HepG2 (cell line): ENCODE measurements around the gene HSP90AB1. TPM values are rescaled to one million over a fixed set of nuclear protein-coding genes. Genes with fewer than 3 reads are reported as not detected.

ENCODE experiments used
- AHDC1 ChIP-seq: sonication (generic); formaldehyde crosslinking; IDR thresholded peaks from 2 replicates; pipeline ENCODE4 v1.5.1; 2020; ENCODE audit warnings: mild to moderate bottlenecking, missing genetic modification reagents, borderline replicate concordance
- ATF4 ChIP-seq, 2 experiments: fragments of 450-650 bp in 1 of 2; sonication (generic) in 1 of 2; formaldehyde crosslinking; IDR thresholded peaks; 2 replicates each; pipeline versions ENCODE4 v1.5.0 to v1.8.0; 2020 to 2022; ENCODE audit warnings: mild to moderate bottlenecking in 1 of 2, missing genetic modification reagents in 1 of 2
- CTCF ChIP-seq: sonication (generic); formaldehyde crosslinking; IDR thresholded peaks from 2 replicates; pipeline ENCODE4 v1.5.0; 2020; ENCODE audit warnings: mild to moderate bottlenecking, missing genetic modification reagents, moderate library complexity
- EED ChIP-seq: sonication (generic); formaldehyde crosslinking; IDR thresholded peaks from 2 replicates; pipeline ENCODE4 v1.5.0; 2020; ENCODE audit warnings: mild to moderate bottlenecking, missing genetic modification reagents
- FOXK2 ChIP-seq: fragments of 450-650 bp; IDR thresholded peaks from 2 replicates; pipeline ENCODE4 v1.6.1; 2016
- FOXO4 ChIP-seq: sonication (generic); formaldehyde crosslinking; conservative IDR thresholded peaks from 2 replicates; pipeline ENCODE4 v1.8.1; 2023; ENCODE audit warnings: missing genetic modification reagents
- FOXP4 ChIP-seq: sonication (generic); formaldehyde crosslinking; IDR thresholded peaks from 2 replicates; pipeline ENCODE4 v1.4.0; 2020; ENCODE audit warnings: missing genetic modification reagents
- KDM3A ChIP-seq: IDR thresholded peaks from 2 replicates; pipeline ENCODE4 v1.6.1; 2018; ENCODE audit warnings: low read depth, missing compliant biosample characterization
- MTF1 ChIP-seq: sonication (generic); formaldehyde crosslinking; IDR thresholded peaks from 2 replicates; pipeline ENCODE4 v1.5.0; 2020; ENCODE audit warnings: missing genetic modification reagents
- MTF2 ChIP-seq: sonication (generic); formaldehyde crosslinking; IDR thresholded peaks from 2 replicates; pipeline ENCODE4 v1.5.0; 2020; ENCODE audit warnings: missing genetic modification reagents, borderline replicate concordance
- TARDBP ChIP-seq: sonication (generic); formaldehyde crosslinking; IDR thresholded peaks from 2 replicates; pipeline ENCODE4 v1.8.0; 2022; ENCODE audit warnings: mild to moderate bottlenecking, missing genetic modification reagents
- TEAD2 ChIP-seq: sonication (generic); formaldehyde crosslinking; IDR thresholded peaks from 2 replicates; pipeline ENCODE4 v1.9.0; 2021; ENCODE audit warnings: missing genetic modification reagents
- TRIM24 ChIP-seq: sonication (generic); formaldehyde crosslinking; IDR thresholded peaks from 2 replicates; pipeline ENCODE4 v1.8.0; 2022; ENCODE audit warnings: mild to moderate bottlenecking, missing genetic modification reagents
- ZBTB7B ChIP-seq: sonication (generic); formaldehyde crosslinking; IDR thresholded peaks from 2 replicates; pipeline ENCODE4 v1.4.0; 2020; ENCODE audit warnings: missing genetic modification reagents
- ZNF550 ChIP-seq: sonication (generic); formaldehyde crosslinking; IDR thresholded peaks from 2 replicates; pipeline ENCODE4 v1.4.0; 2020; ENCODE audit warnings: mild to moderate bottlenecking, missing genetic modification reagents, borderline replicate concordance
- ZNF629 ChIP-seq: sonication (generic); formaldehyde crosslinking; conservative IDR thresholded peaks from 2 replicates; pipeline ENCODE4 v1.5.0; 2020; ENCODE audit warnings: missing genetic modification reagents
- ZSCAN22 ChIP-seq: sonication (generic); formaldehyde crosslinking; IDR thresholded peaks from 2 replicates; pipeline ENCODE4 v1.4.0; 2020; ENCODE audit warnings: mild to moderate bottlenecking, missing genetic modification reagents
- polyA plus RNA-seq, 8 experiments: library from polyadenylated mRNA; depleted of rRNA in 3 of 8; stranded (reverse) in 7 of 8; unstranded in 1 of 8; fragments of >200 nt; fragmentation: Illumina TruSeq in 4 of 8; extraction: Trizol in 4 of 8; gene quantifications; 2 replicates each; pipeline versions ENCODE4 v1.2.1 to v1.2.3, GENCODE V29; 2011 to 2016; ENCODE audit warnings: low read depth in 4 of 8, missing spikeins in 1 of 8, mixed read lengths in 1 of 8; ENCODE audit not compliant: insufficient read depth in 1 of 8
- total RNA-seq, 5 experiments: library from RNA; depleted of rRNA; stranded (reverse); fragments of >200 nt; fragmentation: Illumina TruSeq; extraction: Trizol; gene quantifications; 2 replicates each; pipeline ENCODE4 v1.2.3, GENCODE V29; 2016; ENCODE audit warnings: low read depth in 1 of 5

Gene HSP90AB1
- total and polyA plus RNA-seq, 2 of the 13 experiments (the other 11 are each of a cell fraction or from before 2014, with no cell fraction given) = 1,325 to 1,472 TPM

- peak; percentile 77; the same call in 1 of the 2 replicates for TF ChIP-seq FOXP4 (CRISPR knock-in tag)
- TF ChIP-seq TEAD2 (CRISPR knock-in tag) = peak; percentile 92
- TF ChIP-seq TRIM24 (CRISPR knock-in tag) = no peak
- TF ChIP-seq FOXO4 = no peak
- TF ChIP-seq ZSCAN22 (CRISPR knock-in tag) = no peak
- no peak; the same call in 1 of the 2 replicates for TF ChIP-seq MTF2 (CRISPR knock-in tag)
- no peak for TF ChIP-seq AHDC1 (CRISPR knock-in tag)
- peak; percentile 13; the same call in 1 of the 2 replicates for TF ChIP-seq ZBTB7B (CRISPR knock-in tag)
- no peak for TF ChIP-seq ZNF550 (CRISPR knock-in tag)
- no peak for TF ChIP-seq TARDBP
- TF ChIP-seq ATF4 (CRISPR knock-in tag; IDR thresholded peaks at IDR 0.05) = no peak
- TF ChIP-seq EED = 0 out of 2 replicates have a peak, but pooled peaks have one; percentile 77
- peak; percentile 58; the same call in 1 of the 2 replicates for TF ChIP-seq ZNF629 (CRISPR knock-in tag)
- no peak for TF ChIP-seq CTCF (CRISPR knock-in tag)
- TF ChIP-seq MTF1 (CRISPR knock-in tag) = 0 out of 2 replicates have a peak, but pooled peaks have one; percentile 91
- no peak for TF ChIP-seq KDM3A
- TF ChIP-seq FOXK2 = peak; percentile 20; the same call in 1 of the 2 replicates
Measured at GRCh38 chr6:44246663-44247337, at the start of gene HSP90AB1 (continued).
